Gastroesophageal sphincter (tissue), 4 donors: ENCODE measurements around the gene ARHGEF6. TPM values are rescaled to one million over a fixed set of nuclear protein-coding genes. Genes with fewer than 3 reads are reported as not detected.

ENCODE experiments used
- ATAC-seq: fragments of 150-250 bp; one replicate; pipeline ENCODE4 v1.9.1; 2016; ENCODE audit warnings: mild to moderate bottlenecking, moderate library complexity
- H3K27ac ChIP-seq, 4 donors: fragments of 200-600 bp; sonication (generic) in 3 of 4; 1 replicate in 3 of 4; 2 replicates in 1 of 4; pipeline ENCODE4 v1.5.1; 2016 to 2019
- H3K27me3 ChIP-seq: fragments of 200-600 bp; sonication (generic); one replicate; pipeline ENCODE4 v1.5.1; 2019
- H3K36me3 ChIP-seq, 2 donors: fragments of 200-600 bp; sonication (generic); one replicate each; pipeline ENCODE4 v1.5.1; 2019; ENCODE audit warnings: control low read depth in 1 of 2
- H3K4me1 ChIP-seq, 3 donors: fragments of 200-600 bp; sonication (generic); 1 replicate in 2 of 3; 2 replicates in 1 of 3; pipeline ENCODE4 v1.5.1; 2016 to 2019; ENCODE audit warnings: control low read depth in 2 of 3
- H3K4me3 ChIP-seq, 2 donors: fragments of 200-600 bp; sonication (generic); one replicate each; pipeline ENCODE4 v1.5.1; 2019; ENCODE audit warnings: mild to moderate bottlenecking in 1 of 2, moderate library complexity in 1 of 2
- H3K9me3 ChIP-seq, 3 donors: fragments of 200-600 bp; sonication (generic); one replicate each; pipeline ENCODE4 v1.5.1; 2017 to 2019; ENCODE audit warnings: control low read depth in 2 of 3
- CTCF ChIP-seq, 4 experiments: fragments of 200-600 bp in 2 of 4; fragments of 450-650 bp in 2 of 4; sonication (generic) in 1 of 4; IDR thresholded peaks; one replicate each; pipeline ENCODE4 v1.5.1; 2017 to 2019; ENCODE audit warnings: antibody characterized with exemption in 4 of 4, mild to moderate bottlenecking in 2 of 4, moderate library complexity in 2 of 4
- EP300 ChIP-seq: sonication (generic); formaldehyde crosslinking; IDR thresholded peaks from one replicate; pipeline ENCODE4 v1.6.1; 2017; ENCODE audit warnings: antibody characterized with exemption, mild to moderate bottlenecking
- POLR2A ChIP-seq, 2 donors: fragments of 450-650 bp; IDR thresholded peaks; one replicate each; pipeline ENCODE4 v1.6.1; 2017; ENCODE audit warnings: antibody characterized with exemption in 2 of 2, mild to moderate bottlenecking in 2 of 2, moderate library complexity in 1 of 2
- POLR2AphosphoS5 ChIP-seq: sonication (generic); formaldehyde crosslinking; IDR thresholded peaks from one replicate; pipeline ENCODE4 v1.6.1; 2017; ENCODE audit warnings: antibody characterized with exemption
- WGBS, 2 donors: methylation state at CpG; one replicate each; pipeline ENCODE4 v1.1.5; 2018; ENCODE audit warnings: low coverage in 1 of 2; 5-methylcytosine and 5-hydroxymethylcytosine counted together
- total RNA-seq, 4 donors: library from RNA; depleted of rRNA; stranded (reverse); fragments of >200 nt; gene quantifications; one replicate each; pipeline ENCODE4 v1.1.0, GENCODE V29; 2016

The ARHGEF6 gene
- total RNA-seq, 4 donors from 2014 or later, result 14.2 to 18.5 (median 16.3) TPM

GRCh38 chrX:136691028-136691809 lies 89.5 kb downstream of the ARHGEF6 start:
- no peak for ATAC-seq
- H3K36me3 ChIP-seq, result peaks cover 0 to 24% of the 10 kb centered on the region in 2 donors
- WGBS, 2 donors, result 51 to 81% methylated on average over 3 of the region's 3 CpGs
- TF ChIP-seq POLR2A (IDR thresholded peaks at IDR 0.05) (no peak), CTCF (IDR thresholded peaks at IDR 0.05) (no peak), POLR2AphosphoS5 (no peak), EP300 (no peak)
- H3K9me3 ChIP-seq, result no peaks in the 10 kb centered on the region
- H3K4me3 ChIP-seq, result no peak overlapping the region
- H3K27me3 ChIP-seq, result no peaks in the 10 kb centered on the region
- no peaks in the 10 kb centered on the region for H3K4me1 ChIP-seq
- H3K27ac ChIP-seq, result no peak overlapping the region

GRCh38 chrX:136689436-136689835 lies 91.3 kb downstream of the ARHGEF6 start:
- 40 to 47% methylated on average over 1 to 2 of the region's 6 CpGs for WGBS, 2 donors
- no peak for TF ChIP-seq CTCF (IDR thresholded peaks at IDR 0.05)
- no peak for TF ChIP-seq POLR2AphosphoS5
- no peak for TF ChIP-seq POLR2A (IDR thresholded peaks at IDR 0.05)
- no peak for TF ChIP-seq EP300
- Histone ChIP-seq H3K9me3 (no peaks in the 10 kb centered on the region), H3K27ac (no peak overlapping the region), H3K36me3 (peaks cover 0 to 36% of the 10 kb centered on the region in 2 donors), H3K27me3 (no peaks in the 10 kb centered on the region), H3K4me3 (no peak overlapping the region), H3K4me1 (no peaks in the 10 kb centered on the region)
- no peak for ATAC-seq

GRCh38 chrX:136687457-136687856 lies 93.3 kb downstream of the ARHGEF6 start:
- Histone ChIP-seq H3K9me3 (no peaks in the 10 kb centered on the region), H3K27ac (no peak overlapping the region), H3K4me1 (no peaks in the 10 kb centered on the region), H3K36me3 (peaks cover 0 to 45% of the 10 kb centered on the region in 2 donors), H3K4me3 (no peak overlapping the region), H3K27me3 (no peaks in the 10 kb centered on the region)
- ATAC-seq, result no peak
- 29% methylated on average over 1 of the region's 1 CpG; no CpG with 5 or more reads in 1 of the 2 donors for WGBS, 2 donors
- no peak for TF ChIP-seq POLR2A (IDR thresholded peaks at IDR 0.05)
- no peak for TF ChIP-seq POLR2AphosphoS5
- TF ChIP-seq EP300, result no peak
- no peak for TF ChIP-seq CTCF (IDR thresholded peaks at IDR 0.05)

- 66 to 96% methylated on average over 3 to 4 of the region's 5 CpGs for whole genome bisulfite sequencing, 2 donors
- no peaks in the 10 kb centered on the region for H3K9me3 ChIP-seq
- peaks cover 0 to 57% of the 10 kb centered on the region in 2 donors for H3K36me3 ChIP-seq
- no peak for ATAC-seq
- H3K4me3 ChIP-seq, result no peak overlapping the region
- no peak overlapping the region for H3K27ac ChIP-seq
- TF ChIP-seq EP300 (no peak), POLR2AphosphoS5 (no peak), POLR2A (IDR thresholded peaks at IDR 0.05) (no peak), CTCF (IDR thresholded peaks at IDR 0.05) (no peak)
- no peaks in the 10 kb centered on the region for H3K4me1 ChIP-seq
- H3K27me3 ChIP-seq, result no peaks in the 10 kb centered on the region
These were observed 96.6 kb downstream of the ARHGEF6 start for GRCh38 chrX:136684120-136684519.

- 51 to 70% methylated on average over 3 to 4 of the region's 6 CpGs for WGBS, 2 donors
- peaks cover 0 to 51% of the 10 kb centered on the region in 2 donors for H3K36me3 ChIP-seq
- TF ChIP-seq POLR2AphosphoS5 (no peak), CTCF (IDR thresholded peaks at IDR 0.05) (no peak), EP300 (no peak), POLR2A (IDR thresholded peaks at IDR 0.05) (no peak)
- no peak overlapping the region for H3K27ac ChIP-seq
- ATAC-seq, result no peak
- H3K4me3 ChIP-seq, result no peak overlapping the region
- H3K4me1 ChIP-seq, result no peaks in the 10 kb centered on the region
- no peaks in the 10 kb centered on the region for H3K9me3 ChIP-seq
- H3K27me3 ChIP-seq, result no peaks in the 10 kb centered on the region
These were observed 101.2 kb downstream of the ARHGEF6 start for GRCh38 chrX:136679531-136679930.
